Keratinocyte (primary cell): ENCODE results near the gene EYA4.

Experiments
- CTCF ChIP-seq, 3 experiments: IDR thresholded peaks in 1 of 3; conservative IDR thresholded peaks in 1 of 3; optimal IDR thresholded peaks in 1 of 3; 2 replicates in 2 of 3; 3 replicates in 1 of 3; pipeline versions ENCODE3 to v1.5.1; 2011; ENCODE audit warnings: low read length in 3 of 3, mild to moderate bottlenecking in 3 of 3, moderate library complexity in 2 of 3, control low read depth in 1 of 3, inconsistent platforms in 1 of 3; ENCODE audit not compliant: insufficient read depth in 2 of 3; ENCODE audit errors: extremely low read depth in 1 of 3
- EZH2 ChIP-seq: IDR thresholded peaks from one replicate; pipeline ENCODE4 v1.6.1; 2012; ENCODE audit warnings: inconsistent platforms, mild to moderate bottlenecking, low read length, moderate library complexity

DNA sequence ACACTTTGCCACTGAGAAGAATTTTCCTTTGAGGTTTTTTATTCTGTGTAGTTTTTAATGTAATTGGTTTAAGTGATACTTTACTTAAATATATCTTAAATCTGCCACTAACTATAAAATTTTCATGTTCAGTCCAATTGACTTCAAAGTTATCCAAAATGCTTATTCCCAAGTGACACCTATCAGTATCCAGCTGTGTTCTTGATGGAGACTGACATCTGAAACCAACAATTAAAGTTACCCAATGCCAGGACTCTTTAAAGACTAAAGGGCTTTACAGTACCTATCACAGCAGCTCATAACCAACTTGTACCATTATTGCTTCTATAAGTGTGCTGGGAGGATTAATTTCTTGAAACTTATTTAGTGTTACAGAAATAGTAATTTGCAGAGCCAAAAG lies 13.8 kb upstream of the EYA4 start:
- TF ChIP-seq CTCF (optimal IDR thresholded peaks at IDR 0.05 in 1 of 3, IDR thresholded peaks at IDR 0.05 in 1 of 3, conservative IDR thresholded peaks at IDR 0.05 in 1 of 3; ENCODE audit: extremely low read depth in 1 of 3, insufficient read depth in 2 of 3, low read length in 3 of 3) (no peak), EZH2 (no peak)
